Testis (tissue), 3 donors: Measurements from ENCODE around the gene IFITM10. TPM values are rescaled to one million over a fixed set of nuclear protein-coding genes. Genes with fewer than 3 reads are reported as not detected.

ENCODE experiments used
- DNase-seq: peaks from one replicate; pipeline ENCODE4 v3.0.0-alpha.2; 2019
- H3K27ac ChIP-seq, 2 donors: fragments of 200-600 bp; sonication (generic); one replicate each; pipeline ENCODE4 v1.5.1; 2019
- H3K27me3 ChIP-seq: fragments of 200-600 bp; sonication (generic); one replicate; pipeline ENCODE4 v1.5.1; 2019
- H3K36me3 ChIP-seq: fragments of 200-600 bp; sonication (generic); one replicate; pipeline ENCODE4 v1.5.1; 2017; ENCODE audit warnings: low read depth; ENCODE audit errors: missing control alignments
- H3K4me1 ChIP-seq: fragments of 200-600 bp; sonication (generic); one replicate; pipeline ENCODE4 v1.5.1; 2019
- H3K4me3 ChIP-seq, 2 donors: fragments of 200-600 bp; sonication (generic); one replicate each; pipeline ENCODE4 v1.5.1; 2017 to 2019
- H3K9me3 ChIP-seq: fragments of 200-600 bp; sonication (generic); one replicate; pipeline ENCODE4 v1.5.1; 2017
- CTCF ChIP-seq, 3 experiments: fragments of 450-650 bp in 2 of 3; fragments of 200-600 bp in 1 of 3; sonication (generic) in 1 of 3; IDR thresholded peaks; one replicate each; pipeline ENCODE4 v1.5.1; 2016 to 2019; ENCODE audit warnings: antibody characterized with exemption in 3 of 3, mild to moderate bottlenecking in 2 of 3, moderate library complexity in 1 of 3
- POLR2A ChIP-seq: fragments of 450-650 bp; IDR thresholded peaks from one replicate; pipeline ENCODE4 v1.6.1; 2017; ENCODE audit warnings: antibody characterized with exemption, mild to moderate bottlenecking, moderate library complexity
- WGBS, 2 donors: methylation state at CpG; one replicate each; pipeline ENCODE4 v1.1.5; 2018; 5-methylcytosine and 5-hydroxymethylcytosine counted together
- intact Hi-C: fragments of 100-400 bp; cut with DNase I; formaldehyde crosslinking; loops from one replicate; pipeline ENCODE4 v1.15.1; 2023; ENCODE audit warnings: low total_unique reads
- polyA plus RNA-seq: library from polyadenylated mRNA; stranded (reverse); fragments of 350-450 nt; fragmentation: Illumina TruSeq; extraction: RNeasy Lipid Tissue Mini Kit (QIAGEN cat#74804); gene quantifications from one replicate; pipeline ENCODE4 v1.2.3, GENCODE V29; 2014; ENCODE audit warnings: low read depth, low replicate concordance; ENCODE audit not compliant: insufficient read depth
- total RNA-seq, 2 donors: library from RNA; depleted of rRNA; stranded (reverse); fragments of >200 nt; gene quantifications; one replicate each; pipeline ENCODE4 v1.2.3, GENCODE V29; 2016

The IFITM10 gene
- total and polyA plus RNA-seq, 3 donors from 2014 or later, result 2.6 to 9.6 (median 6.0) TPM

GRCh38 chr11:1694846-1695547, 55.4 kb downstream of the IFITM10 start:
- no peak for DNase-seq
- intact Hi-C loops, result loop anchor here (2.0 to 5.0 kb wide), 2 partner anchors 137 to 464 kb away; partner anchors contain the start of gene SYT8
- no peaks in the 10 kb centered on the region for H3K36me3 ChIP-seq

GRCh38 chr11:1694064-1694845, 56.1 kb downstream of the IFITM10 start:
- 38 to 44% methylated on average over 14 to 45 of the region's 45 CpGs for WGBS, 2 donors
- no peaks in the 10 kb centered on the region for H3K27me3 ChIP-seq
- DNase-seq, result peak; percentile 92
- intact Hi-C loops, result loop anchor here (2.0 to 5.0 kb wide), 2 partner anchors 138 to 465 kb away; partner anchors contain the start of gene SYT8
- H3K9me3 ChIP-seq, result no peaks in the 10 kb centered on the region
- no peaks in the 10 kb centered on the region for H3K36me3 ChIP-seq
- peak; percentile 91 to 95 (median 93) for TF ChIP-seq CTCF (IDR thresholded peaks at IDR 0.05)
- no peak for TF ChIP-seq POLR2A
- H3K27ac ChIP-seq, result peak overlapping the region in 1 of 2 donors; percentile 69
- peak overlapping the region in 1 of 2 donors; percentile 50 for H3K4me3 ChIP-seq
- H3K4me1 ChIP-seq, result peaks cover 8% of the 10 kb centered on the region

More at GRCh38 chr11:1694846-1695547, 55.4 kb downstream of the IFITM10 start:
- Histone ChIP-seq H3K27me3 (no peaks in the 10 kb centered on the region), H3K9me3 (no peaks in the 10 kb centered on the region), H3K4me1 (peaks cover 8% of the 10 kb centered on the region), H3K4me3 (no peak overlapping the region), H3K27ac (no peak overlapping the region)
- TF ChIP-seq CTCF (IDR thresholded peaks at IDR 0.05) (no peak), POLR2A (no peak)
- 84 to 87% methylated on average over 9 to 15 of the region's 15 CpGs for WGBS, 2 donors

- Histone ChIP-seq H3K27me3 (no peaks in the 10 kb centered on the region), H3K27ac (peak overlapping the region; percentile 24 to 69), H3K9me3 (no peaks in the 10 kb centered on the region), H3K36me3 (no peaks in the 10 kb centered on the region), H3K4me3 (peak overlapping the region; percentile 32 to 50), H3K4me1 (peaks cover 8% of the 10 kb centered on the region)
- peak; percentile 93 to 96 (median 95) for TF ChIP-seq CTCF (IDR thresholded peaks at IDR 0.05)
- no peak for TF ChIP-seq POLR2A
- peak; percentile 89 for DNase-seq
- intact Hi-C loops, result loop anchor here (2.0 to 5.0 kb wide), 2 partner anchors 139 to 465 kb away; partner anchors contain the start of gene SYT8
- 8 to 11% methylated on average over 16 to 32 of the region's 37 CpGs for WGBS, 2 donors
Observed at GRCh38 chr11:1693327-1694063, 56.9 kb downstream of the IFITM10 start.

GRCh38 chr11:1692708-1693326, 57.6 kb downstream of the IFITM10 start:
- Histone ChIP-seq H3K27ac (no peak overlapping the region), H3K36me3 (no peaks in the 10 kb centered on the region), H3K4me1 (peaks cover 8% of the 10 kb centered on the region), H3K9me3 (no peaks in the 10 kb centered on the region), H3K4me3 (peak overlapping the region in 1 of 2 donors; percentile 50), H3K27me3 (no peaks in the 10 kb centered on the region)
- WGBS, 2 donors, result 37 to 45% methylated on average over 20 of the region's 20 CpGs
- intact Hi-C loops, result loop anchor here (5.0 kb wide), 1 partner anchor 139 kb away; the partner anchor contains the start of gene SYT8
- TF ChIP-seq CTCF (IDR thresholded peaks at IDR 0.05), result no peak
- TF ChIP-seq POLR2A, result no peak
- DNase-seq, result no peak
